Adipocyte (in vitro differentiated cells): ENCODE results near the gene UPF1.

Experiments
- DNase-seq: peaks from one replicate; pipeline ENCODE4 v3.0.0-alpha.2; 2015; ENCODE audit warnings: low read depth
- H3K27me3 ChIP-seq: replicated peaks from 2 replicates; pipeline ENCODE4 v1.7.0; 2013; ENCODE audit warnings: mild to moderate bottlenecking, low read length, moderate library complexity; ENCODE audit not compliant: control insufficient read depth, insufficient read depth
- H3K36me3 ChIP-seq: 2 replicates; pipeline ENCODE4 v1.7.0; 2013; ENCODE audit warnings: low read length, mild to moderate bottlenecking, moderate library complexity; ENCODE audit not compliant: control insufficient read depth, insufficient read depth, severe bottlenecking
- H3K4me1 ChIP-seq: 2 replicates; pipeline ENCODE4 v1.7.0; 2013; ENCODE audit warnings: mild to moderate bottlenecking, low read length, moderate library complexity; ENCODE audit not compliant: control insufficient read depth, insufficient read depth
- H3K4me3 ChIP-seq: 2 replicates; pipeline ENCODE4 v1.7.0; 2013; ENCODE audit warnings: mild to moderate bottlenecking, low read length, moderate library complexity
- H3K9ac ChIP-seq: 2 replicates; pipeline ENCODE4 v1.7.0; 2013; ENCODE audit warnings: mild to moderate bottlenecking, low read length, moderate library complexity
- H3K9me3 ChIP-seq: 2 replicates; pipeline ENCODE4 v1.7.0; 2013; ENCODE audit warnings: mild to moderate bottlenecking, low read length, moderate library complexity; ENCODE audit not compliant: control insufficient read depth

Gene UPF1

GRCh38 chr19:18791315-18791678 is 40.5 kb upstream of the UPF1 start:
- H3K27me3 ChIP-seq, result no peaks in the 10 kb centered on the region

GRCh38 chr19:18792661-18793060 is 39.1 kb upstream of the UPF1 start:
- Histone ChIP-seq H3K4me1 (peaks cover 22% of the 10 kb centered on the region), H3K9ac (no peak overlapping the region), H3K4me3 (peak overlapping the region; percentile 8), H3K36me3 (no peaks in the 10 kb centered on the region), H3K9me3 (no peaks in the 10 kb centered on the region), H3K27me3 (no peaks in the 10 kb centered on the region)
- DNase-seq, result no peak

More at GRCh38 chr19:18791315-18791678, 40.5 kb upstream of the UPF1 start:
- no peak for DNase-seq
- Histone ChIP-seq H3K9me3 (no peaks in the 10 kb centered on the region), H3K4me3 (peak overlapping the region; percentile 85), H3K36me3 (peaks cover 5% of the 10 kb centered on the region), H3K4me1 (peaks cover 22% of the 10 kb centered on the region), H3K9ac (peak overlapping the region; percentile 88)

- Histone ChIP-seq H3K4me1 (peaks cover 22% of the 10 kb centered on the region), H3K9ac (peak overlapping the region; percentile 16), H3K27me3 (no peaks in the 10 kb centered on the region), H3K4me3 (no peak overlapping the region), H3K36me3 (no peaks in the 10 kb centered on the region), H3K9me3 (no peaks in the 10 kb centered on the region)
- DNase-seq, result no peak
These were observed 38.4 kb upstream of the UPF1 start for GRCh38 chr19:18793144-18794028.

GRCh38 chr19:18794029-18794313 is 37.8 kb upstream of the UPF1 start:
- no peak for DNase-seq
- no peak overlapping the region for H3K4me3 ChIP-seq
- no peaks in the 10 kb centered on the region for H3K9me3 ChIP-seq
- peaks cover 1% of the 10 kb centered on the region for H3K27me3 ChIP-seq
- H3K36me3 ChIP-seq, result no peaks in the 10 kb centered on the region
- peak overlapping the region; percentile 16 for H3K9ac ChIP-seq
- H3K4me1 ChIP-seq, result peaks cover 22% of the 10 kb centered on the region

GRCh38 chr19:18794692-18795091 is 37.1 kb upstream of the UPF1 start:
- Histone ChIP-seq H3K9me3 (no peaks in the 10 kb centered on the region), H3K4me1 (peaks cover 22% of the 10 kb centered on the region), H3K27me3 (peaks cover 8% of the 10 kb centered on the region), H3K36me3 (no peaks in the 10 kb centered on the region), H3K9ac (peak overlapping the region; percentile 62), H3K4me3 (no peak overlapping the region)
- no peak for DNase-seq

- Histone ChIP-seq H3K9ac (peak overlapping the region; percentile 62), H3K4me3 (peak overlapping the region; percentile 29), H3K36me3 (no peaks in the 10 kb centered on the region), H3K4me1 (peaks cover 22% of the 10 kb centered on the region), H3K9me3 (no peaks in the 10 kb centered on the region), H3K27me3 (peaks cover 9% of the 10 kb centered on the region)
- DNase-seq, result peak; percentile 52
These were observed 36.2 kb upstream of the UPF1 start for GRCh38 chr19:18795540-18795939.

GRCh38 chr19:18796239-18796638 is 35.5 kb upstream of the UPF1 start:
- Histone ChIP-seq H3K9ac (peak overlapping the region; percentile 52), H3K27me3 (peaks cover 9% of the 10 kb centered on the region), H3K9me3 (no peaks in the 10 kb centered on the region), H3K36me3 (no peaks in the 10 kb centered on the region), H3K4me1 (peaks cover 20% of the 10 kb centered on the region), H3K4me3 (no peak overlapping the region)
- DNase-seq, result no peak

GRCh38 chr19:18798384-18799352 is 33.1 kb upstream of the UPF1 start:
- no peaks in the 10 kb centered on the region for H3K36me3 ChIP-seq
- DNase-seq, result no peak

GRCh38 chr19:18799389-18799970 is 32.3 kb upstream of the UPF1 start:
- H3K9me3 ChIP-seq, result no peaks in the 10 kb centered on the region
- no peak overlapping the region for H3K4me3 ChIP-seq
- H3K9ac ChIP-seq, result no peak overlapping the region
- peaks cover 9% of the 10 kb centered on the region for H3K27me3 ChIP-seq
- H3K4me1 ChIP-seq, result peaks cover 19% of the 10 kb centered on the region
- H3K36me3 ChIP-seq, result no peaks in the 10 kb centered on the region
- no peak for DNase-seq

More at GRCh38 chr19:18798384-18799352, 33.1 kb upstream of the UPF1 start:
- Histone ChIP-seq H3K27me3 (peaks cover 9% of the 10 kb centered on the region), H3K9ac (no peak overlapping the region), H3K9me3 (no peaks in the 10 kb centered on the region), H3K4me3 (no peak overlapping the region), H3K4me1 (peaks cover 19% of the 10 kb centered on the region)

- Histone ChIP-seq H3K4me1 (peaks cover 19% of the 10 kb centered on the region), H3K36me3 (no peaks in the 10 kb centered on the region), H3K9ac (no peak overlapping the region), H3K9me3 (no peaks in the 10 kb centered on the region), H3K27me3 (peaks cover 9% of the 10 kb centered on the region), H3K4me3 (no peak overlapping the region)
- no peak for DNase-seq
These were observed 31.7 kb upstream of the UPF1 start for GRCh38 chr19:18800079-18800478.

GRCh38 chr19:18800636-18801035 is 31.1 kb upstream of the UPF1 start:
- DNase-seq, result no peak

More at GRCh38 chr19:18800636-18801035, 31.1 kb upstream of the UPF1 start:
- Histone ChIP-seq H3K4me3 (no peak overlapping the region), H3K9me3 (no peaks in the 10 kb centered on the region), H3K36me3 (no peaks in the 10 kb centered on the region), H3K27me3 (peaks cover 9% of the 10 kb centered on the region), H3K4me1 (peaks cover 14% of the 10 kb centered on the region), H3K9ac (no peak overlapping the region)
